Brain microvascular endothelial cell (primary cell): ENCODE results near the gene FBXO10.

Experiments used
- DNase-seq: peaks from one replicate; pipeline ENCODE4 v3.0.0-alpha.2; 2020
- H3K27ac ChIP-seq: fragments of 250-450 bp; sonication (Bioruptor Pico); 2 replicates; pipeline ENCODE4 v1.5.1; 2020; ENCODE audit warnings: mild to moderate bottlenecking, moderate library complexity
- H3K27me3 ChIP-seq: fragments of 250-450 bp; sonication (Bioruptor Pico); replicated peaks from 2 replicates; pipeline ENCODE4 v1.5.1; 2020; ENCODE audit warnings: mild to moderate bottlenecking
- H3K36me3 ChIP-seq: fragments of 250-450 bp; sonication (Bioruptor Pico); replicated peaks from 2 replicates; pipeline ENCODE4 v1.5.1; 2020; ENCODE audit warnings: mild to moderate bottlenecking
- H3K4me3 ChIP-seq: 2 replicates; pipeline ENCODE4 v1.5.1; 2011; ENCODE audit warnings: low read depth, mild to moderate bottlenecking, control low read depth, low read length, moderate library complexity
- in situ Hi-C: cut with HindIII; loops from 2 replicates; pipeline ENCODE4 v1.10.0; 2017; ENCODE audit warnings: low sequenced_read_pairs, low pct_ligation_motif_present
- TF ChIP-seq, protein P1 (sequence below): IDR thresholded peaks from 2 replicates; pipeline ENCODE4 v1.5.1; 2011; ENCODE audit warnings: low read depth, mild to moderate bottlenecking, moderate library complexity, low read length, control low read depth, inconsistent platforms; ENCODE audit errors: missing control alignments

The FBXO10 gene

DNA sequence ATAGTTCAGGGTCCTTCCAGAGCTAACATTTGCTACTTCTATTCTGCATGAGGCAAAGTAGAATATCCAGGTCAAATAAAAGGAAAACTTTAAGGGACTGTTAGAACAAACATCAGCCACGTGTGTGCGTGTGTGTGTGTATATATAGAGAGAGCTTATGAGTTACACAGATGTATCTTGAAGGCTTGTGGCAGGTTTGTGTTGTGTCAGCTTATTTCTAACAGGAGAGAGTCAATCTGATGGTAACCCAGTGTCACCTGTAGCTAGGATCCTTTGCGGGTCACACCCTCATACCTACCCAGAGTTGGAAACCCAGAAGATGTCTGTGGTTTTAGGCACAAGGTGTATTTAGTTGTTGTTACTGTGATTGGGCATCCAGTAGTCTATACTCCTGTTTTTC lies 77.7 kb downstream of the FBXO10 start:
- Histone ChIP-seq H3K27ac (no peak overlapping the region), H3K36me3 (peaks cover 69% of the 10 kb centered on the region), H3K27me3 (no peaks in the 10 kb centered on the region), H3K4me3 (no peak overlapping the region)
- TF ChIP-seq, protein P1, sequence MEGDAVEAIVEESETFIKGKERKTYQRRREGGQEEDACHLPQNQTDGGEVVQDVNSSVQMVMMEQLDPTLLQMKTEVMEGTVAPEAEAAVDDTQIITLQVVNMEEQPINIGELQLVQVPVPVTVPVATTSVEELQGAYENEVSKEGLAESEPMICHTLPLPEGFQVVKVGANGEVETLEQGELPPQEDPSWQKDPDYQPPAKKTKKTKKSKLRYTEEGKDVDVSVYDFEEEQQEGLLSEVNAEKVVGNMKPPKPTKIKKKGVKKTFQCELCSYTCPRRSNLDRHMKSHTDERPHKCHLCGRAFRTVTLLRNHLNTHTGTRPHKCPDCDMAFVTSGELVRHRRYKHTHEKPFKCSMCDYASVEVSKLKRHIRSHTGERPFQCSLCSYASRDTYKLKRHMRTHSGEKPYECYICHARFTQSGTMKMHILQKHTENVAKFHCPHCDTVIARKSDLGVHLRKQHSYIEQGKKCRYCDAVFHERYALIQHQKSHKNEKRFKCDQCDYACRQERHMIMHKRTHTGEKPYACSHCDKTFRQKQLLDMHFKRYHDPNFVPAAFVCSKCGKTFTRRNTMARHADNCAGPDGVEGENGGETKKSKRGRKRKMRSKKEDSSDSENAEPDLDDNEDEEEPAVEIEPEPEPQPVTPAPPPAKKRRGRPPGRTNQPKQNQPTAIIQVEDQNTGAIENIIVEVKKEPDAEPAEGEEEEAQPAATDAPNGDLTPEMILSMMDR, result no peak
- no peak for DNase-seq
- in situ Hi-C loops, result loop anchor here (25.0 kb wide), 1 partner anchor 89 kb away; the partner anchor contains the start of genes FBXO10 and TOMM5

DNA sequence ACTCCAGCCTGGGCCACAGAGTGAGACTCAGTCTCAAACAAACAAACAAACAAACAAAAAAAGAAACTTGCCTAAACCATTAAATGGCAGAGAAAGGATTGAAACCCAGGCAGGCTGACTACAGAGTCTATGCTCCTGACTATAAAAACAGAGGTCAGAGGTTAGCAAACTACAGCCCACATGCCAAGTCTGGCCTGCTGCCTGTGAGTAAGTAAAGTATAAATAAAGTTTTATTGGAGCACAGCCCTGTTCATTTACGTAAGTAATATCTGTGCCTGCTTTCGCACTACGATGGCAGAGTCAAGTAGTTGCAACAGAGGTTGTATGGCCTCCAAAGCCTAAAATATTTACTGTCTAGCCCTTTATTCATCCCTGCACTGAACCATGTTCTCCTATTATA lies 78.9 kb downstream of the FBXO10 start:
- peaks cover 69% of the 10 kb centered on the region for H3K36me3 ChIP-seq
- H3K27ac ChIP-seq, result no peak overlapping the region
- TF ChIP-seq, protein P1, result no peak
- DNase-seq, result no peak
- H3K4me3 ChIP-seq, result no peak overlapping the region
- H3K27me3 ChIP-seq, result no peaks in the 10 kb centered on the region
- in situ Hi-C loops, result loop anchor here (25.0 kb wide), 1 partner anchor 90 kb away; the partner anchor contains the start of genes FBXO10 and TOMM5

DNA sequence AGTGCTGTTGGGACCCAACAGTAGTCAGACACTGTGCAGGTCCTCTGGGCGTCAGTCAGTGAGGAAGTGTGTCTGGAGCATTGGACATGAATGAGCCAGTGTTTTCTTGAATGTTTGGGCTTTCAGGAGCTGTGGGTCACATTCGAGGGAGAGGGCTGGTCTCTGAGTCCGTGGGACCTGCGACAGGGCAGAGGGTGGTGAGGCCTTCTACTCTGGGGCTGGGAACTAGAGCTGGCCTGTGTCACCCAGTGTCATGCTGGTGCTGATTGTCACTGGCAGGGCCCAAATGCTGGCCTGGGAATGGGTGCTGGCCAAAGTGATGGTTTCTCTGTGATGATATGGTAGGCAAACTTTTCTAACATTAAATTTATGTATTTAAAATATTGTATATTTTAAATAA lies 80.2 kb downstream of the FBXO10 start:
- no peak overlapping the region for H3K27ac ChIP-seq
- TF ChIP-seq, protein P1, result no peak
- no peak for DNase-seq
- no peak overlapping the region for H3K4me3 ChIP-seq
- in situ Hi-C loops, result loop anchor here (25.0 kb wide), 1 partner anchor 91 kb away; the partner anchor contains the start of genes FBXO10 and TOMM5
- peaks cover 63% of the 10 kb centered on the region for H3K36me3 ChIP-seq
- no peaks in the 10 kb centered on the region for H3K27me3 ChIP-seq

DNA sequence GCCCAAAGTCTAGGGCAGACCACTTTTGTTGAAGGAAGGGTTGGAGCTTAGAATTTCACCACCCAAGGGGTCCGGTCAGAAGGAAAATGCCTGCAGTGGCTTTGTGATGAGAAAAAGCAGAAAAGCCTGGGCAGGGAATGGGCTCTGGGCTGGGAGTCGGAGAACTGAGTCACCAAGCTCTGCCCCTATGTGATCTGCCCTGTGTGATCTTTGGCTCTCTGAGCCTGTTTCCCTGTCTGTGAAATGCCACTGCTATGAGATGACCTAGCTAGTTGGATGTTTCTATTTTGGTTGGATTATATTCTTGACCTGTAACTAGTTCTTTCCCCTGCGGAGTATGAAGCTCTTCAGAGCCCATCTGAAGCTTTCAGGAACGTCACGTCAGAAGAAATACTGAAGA lies 80.6 kb downstream of the FBXO10 start:
- Histone ChIP-seq H3K27ac (no peak overlapping the region), H3K27me3 (no peaks in the 10 kb centered on the region), H3K4me3 (no peak overlapping the region), H3K36me3 (peaks cover 64% of the 10 kb centered on the region)
- TF ChIP-seq, protein P1, result no peak
- DNase-seq, result no peak
- in situ Hi-C loops, result loop anchor here (25.0 kb wide), 1 partner anchor 92 kb away; the partner anchor contains the start of genes FBXO10 and TOMM5

DNA sequence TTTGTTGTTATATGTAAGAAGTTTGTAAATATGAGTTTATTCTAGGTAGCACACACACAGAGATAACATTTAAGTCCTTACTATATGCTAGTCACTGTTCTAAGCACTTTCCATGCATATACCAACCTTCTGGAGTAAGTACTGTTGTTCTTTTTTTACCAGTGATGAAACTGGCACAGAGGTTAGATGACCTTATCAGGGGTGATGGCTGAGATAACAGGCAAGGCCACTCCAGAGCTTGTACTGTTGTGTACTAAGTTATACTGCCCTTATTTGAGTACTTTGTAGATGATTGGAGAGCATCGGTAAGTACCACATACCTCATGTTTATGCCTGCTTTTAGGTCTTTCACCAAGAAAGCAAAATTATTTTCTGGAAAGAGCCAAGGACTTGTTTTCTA lies 84.2 kb downstream of the FBXO10 start:
- TF ChIP-seq, protein P1, result no peak
- H3K27me3 ChIP-seq, result no peaks in the 10 kb centered on the region
- in situ Hi-C loops, result loop anchor here (25.0 kb wide), 1 partner anchor 95 kb away; the partner anchor contains the start of genes FBXO10 and TOMM5
- H3K27ac ChIP-seq, result no peak overlapping the region
- H3K36me3 ChIP-seq, result peaks cover 60% of the 10 kb centered on the region
- DNase-seq, result no peak
- no peak overlapping the region for H3K4me3 ChIP-seq
